OCI-LY1 (cell line): ENCODE results near the gene DNAH14.

Experiments used
- EZH2 ChIP-seq: fragments of 200-600 bp; sonication (generic), shearing (Covaris generic); IDR thresholded peaks from 2 replicates; pipeline ENCODE4 v1.8.0; 2017; ENCODE audit warnings: borderline replicate concordance, mixed run types, mild to moderate bottlenecking, antibody characterized with exemption, low read length, moderate library complexity, mixed read lengths
- TF ChIP-seq, protein P1 (sequence below): fragments of 200-600 bp; sonication (generic), shearing (Covaris generic); IDR thresholded peaks from 2 replicates; pipeline ENCODE4 v1.5.1; 2017; ENCODE audit warnings: mild to moderate bottlenecking, antibody characterized with exemption, low read length, moderate library complexity, mixed read lengths

DNA sequence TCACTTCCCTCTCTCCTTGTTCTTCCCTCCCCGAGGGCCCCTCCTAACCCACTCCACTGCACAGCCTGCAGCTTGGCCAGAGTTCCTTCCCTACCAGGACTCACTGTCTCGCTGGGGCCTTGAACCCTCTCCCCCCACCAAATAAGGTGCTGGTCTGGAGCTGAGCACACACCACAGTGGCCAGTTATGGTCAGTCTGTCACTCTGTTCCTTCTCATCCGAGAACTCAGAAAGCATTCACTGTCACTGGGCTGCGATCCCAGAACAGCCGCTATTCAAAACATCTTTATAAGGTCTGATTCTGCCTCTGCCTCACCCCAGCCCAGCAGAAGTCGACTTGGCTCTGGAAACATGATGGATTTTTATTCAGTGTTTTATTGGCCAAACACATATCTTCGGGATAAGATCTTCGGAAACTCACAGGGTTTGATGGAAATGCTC, 518.2 kb downstream of the DNAH14 start:
- TF ChIP-seq, protein P1, sequence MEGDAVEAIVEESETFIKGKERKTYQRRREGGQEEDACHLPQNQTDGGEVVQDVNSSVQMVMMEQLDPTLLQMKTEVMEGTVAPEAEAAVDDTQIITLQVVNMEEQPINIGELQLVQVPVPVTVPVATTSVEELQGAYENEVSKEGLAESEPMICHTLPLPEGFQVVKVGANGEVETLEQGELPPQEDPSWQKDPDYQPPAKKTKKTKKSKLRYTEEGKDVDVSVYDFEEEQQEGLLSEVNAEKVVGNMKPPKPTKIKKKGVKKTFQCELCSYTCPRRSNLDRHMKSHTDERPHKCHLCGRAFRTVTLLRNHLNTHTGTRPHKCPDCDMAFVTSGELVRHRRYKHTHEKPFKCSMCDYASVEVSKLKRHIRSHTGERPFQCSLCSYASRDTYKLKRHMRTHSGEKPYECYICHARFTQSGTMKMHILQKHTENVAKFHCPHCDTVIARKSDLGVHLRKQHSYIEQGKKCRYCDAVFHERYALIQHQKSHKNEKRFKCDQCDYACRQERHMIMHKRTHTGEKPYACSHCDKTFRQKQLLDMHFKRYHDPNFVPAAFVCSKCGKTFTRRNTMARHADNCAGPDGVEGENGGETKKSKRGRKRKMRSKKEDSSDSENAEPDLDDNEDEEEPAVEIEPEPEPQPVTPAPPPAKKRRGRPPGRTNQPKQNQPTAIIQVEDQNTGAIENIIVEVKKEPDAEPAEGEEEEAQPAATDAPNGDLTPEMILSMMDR = no peak
- no peak for TF ChIP-seq EZH2
